ENCODE data around the gene PRKCB. TPM values are rescaled to one million over a fixed set of nuclear protein-coding genes. Genes with fewer than 3 reads are reported as not detected.

PRKCB gene
- total and polyA plus RNA-seq, 12 donors = 0.30 to 8.8 (median 1.1) TPM

GRCh38 chr16:23895052-23895451 is 59.3 kb downstream of the PRKCB start:
- peaks cover 0 to 19% (median 0%) of the 10 kb centered on the region in 7 donors for H3K27me3 ChIP-seq
- TF ChIP-seq CTCF (IDR thresholded peaks at IDR 0.05) = no peak
- peaks cover 0 to 8% (median 0%) of the 10 kb centered on the region in 9 donors for H3K4me1 ChIP-seq
- H3K36me3 ChIP-seq = no peaks in the 10 kb centered on the region
- ATAC-seq = no peak
- intact Hi-C loops (cut with DNase I) = no loop called here
- no peak overlapping the region for H3K27ac ChIP-seq
- no peaks in the 10 kb centered on the region for H3K9me3 ChIP-seq
- DNase-seq = no peak
- H3K4me3 ChIP-seq = no peak overlapping the region

GRCh38 chr16:23896832-23897821 is 61.3 kb downstream of the PRKCB start:
- no peak overlapping the region for H3K4me3 ChIP-seq
- H3K36me3 ChIP-seq = no peaks in the 10 kb centered on the region
- peaks cover 0 to 20% (median 0%) of the 10 kb centered on the region in 9 donors for H3K4me1 ChIP-seq
- no peak for TF ChIP-seq CTCF (IDR thresholded peaks at IDR 0.05)
- no peaks in the 10 kb centered on the region for H3K9me3 ChIP-seq
- H3K27ac ChIP-seq = no peak overlapping the region
- 49 to 53% methylated on average over 6 of the region's 6 CpGs for WGBS, 2 donors
- intact Hi-C loops (cut with DNase I) = no loop called here
- DNase-seq (no peak), ATAC-seq (no peak)
- H3K27me3 ChIP-seq = peaks cover 0 to 37% (median 3%) of the 10 kb centered on the region in 7 donors

GRCh38 chr16:23898682-23899430 is 63.1 kb downstream of the PRKCB start:
- intact Hi-C loops (cut with DNase I) = no loop called here
- DNase-seq = no peak
- H3K4me3 ChIP-seq = no peak overlapping the region

More at GRCh38 chr16:23898682-23899430, 63.1 kb downstream of the PRKCB start:
- no peak for ATAC-seq
- Histone ChIP-seq H3K36me3 (no peaks in the 10 kb centered on the region), H3K27ac (no peak overlapping the region), H3K27me3 (peaks cover 0 to 37% (median 3%) of the 10 kb centered on the region in 7 donors), H3K9me3 (no peaks in the 10 kb centered on the region), H3K4me1 (peaks cover 0 to 23% (median 0%) of the 10 kb centered on the region in 9 donors)
- no peak for TF ChIP-seq CTCF (IDR thresholded peaks at IDR 0.05)
- WGBS, 2 donors = 89 to 94% methylated on average over 8 of the region's 8 CpGs
